H9 (cell line): ENCODE results near the gene CLIC6. TPM values are rescaled to one million over a fixed set of nuclear protein-coding genes. Genes with fewer than 3 reads are reported as not detected.

Source experiments
- DNase-seq: peaks from one replicate; pipeline ENCODE4 v3.0.0-alpha.2; 2017
- H2AFZ ChIP-seq: one replicate; pipeline ENCODE4 v1.6.1; 2013; ENCODE audit warnings: mild to moderate bottlenecking, low read length, control low read depth, moderate library complexity
- H2AK5ac ChIP-seq: 2 replicates; pipeline ENCODE4 v1.6.1; 2013; ENCODE audit warnings: low read length, control low read depth, mixed read lengths; ENCODE audit not compliant: insufficient read length
- H2BK120ac ChIP-seq: one replicate; pipeline ENCODE4 v1.6.1; 2013; ENCODE audit warnings: low read depth, mild to moderate bottlenecking, low read length, control low read depth, inconsistent platforms; ENCODE audit not compliant: poor library complexity, severe bottlenecking
- H2BK12ac ChIP-seq: 2 replicates; pipeline ENCODE4 v1.6.1; 2013; ENCODE audit warnings: low read length, control low read depth, mixed read lengths, low read depth; ENCODE audit not compliant: insufficient read length
- H2BK15ac ChIP-seq: 2 replicates; pipeline ENCODE4 v1.6.1; 2013; ENCODE audit warnings: low read depth, low read length, control low read depth
- H2BK20ac ChIP-seq: one replicate; pipeline ENCODE4 v1.6.1; 2013; ENCODE audit warnings: low read depth, mild to moderate bottlenecking, low read length, control low read depth, inconsistent platforms; ENCODE audit not compliant: poor library complexity, severe bottlenecking
- H2BK5ac ChIP-seq: 2 replicates; pipeline ENCODE4 v1.6.1; 2013; ENCODE audit warnings: low read length, control low read depth, mixed read lengths; ENCODE audit not compliant: insufficient read length
- H3K14ac ChIP-seq: 2 replicates; pipeline ENCODE4 v1.6.1; 2013; ENCODE audit warnings: low read length, control low read depth; ENCODE audit not compliant: insufficient read depth
- H3K18ac ChIP-seq: 2 replicates; pipeline ENCODE4 v1.6.1; 2013; ENCODE audit warnings: low read depth, mild to moderate bottlenecking, mixed read lengths, low read length, control low read depth; ENCODE audit not compliant: insufficient read length
- H3K23ac ChIP-seq: 2 replicates; pipeline ENCODE4 v1.6.1; 2013; ENCODE audit warnings: low read length, control low read depth, mixed read lengths, low read depth; ENCODE audit not compliant: insufficient read length
- H3K23me2 ChIP-seq: 2 replicates; pipeline ENCODE4 v1.6.1; 2013; ENCODE audit warnings: low read depth, mild to moderate bottlenecking, mixed read lengths, low read length, control low read depth; ENCODE audit not compliant: insufficient read length, poor library complexity, severe bottlenecking
- H3K27ac ChIP-seq: 2 replicates; pipeline ENCODE4 v1.5.1; 2013; ENCODE audit warnings: low read length, control low read depth, mixed read lengths, low read depth; ENCODE audit not compliant: insufficient read length
- H3K27me3 ChIP-seq: 2 replicates; pipeline ENCODE4 v1.6.1; 2013; ENCODE audit warnings: low read length, control low read depth, inconsistent platforms; ENCODE audit not compliant: insufficient read depth
- H3K4ac ChIP-seq: 2 replicates; pipeline ENCODE4 v1.6.1; 2013; ENCODE audit warnings: low read depth, mild to moderate bottlenecking, control low read depth, inconsistent platforms, low read length, moderate library complexity
- H3K4me1 ChIP-seq: 2 replicates; pipeline ENCODE4 v1.6.1; 2013; ENCODE audit warnings: low read length, control low read depth, inconsistent platforms; ENCODE audit not compliant: insufficient read depth
- H3K4me2 ChIP-seq: 2 replicates; pipeline ENCODE4 v1.6.1; 2013; ENCODE audit warnings: low read length, control low read depth, mixed read lengths; ENCODE audit not compliant: insufficient read length, insufficient read depth
- H3K56ac ChIP-seq: 2 replicates; pipeline ENCODE4 v1.6.1; 2013; ENCODE audit warnings: low read depth, mild to moderate bottlenecking, mixed read lengths, low read length, control low read depth; ENCODE audit not compliant: insufficient read length
- H3K79me1 ChIP-seq: 2 replicates; pipeline ENCODE4 v1.6.1; 2013; ENCODE audit warnings: low read depth, mild to moderate bottlenecking, moderate library complexity, low read length, control low read depth, inconsistent platforms; ENCODE audit not compliant: insufficient read depth, poor library complexity, severe bottlenecking
- H3K79me2 ChIP-seq: 2 replicates; pipeline ENCODE4 v1.6.1; 2013; ENCODE audit warnings: low read length, control low read depth, inconsistent platforms; ENCODE audit not compliant: insufficient read depth
- H3K9ac ChIP-seq: 2 replicates; pipeline ENCODE4 v1.6.1; 2013; ENCODE audit warnings: low read length, control low read depth, mixed read lengths; ENCODE audit not compliant: insufficient read length; ENCODE audit errors: extremely low read depth
- H3K9me3 ChIP-seq: one replicate; pipeline ENCODE4 v1.6.1; 2013; ENCODE audit warnings: low read depth, low read length, inconsistent platforms; ENCODE audit not compliant: control insufficient read depth
- H3T11ph ChIP-seq: one replicate; pipeline ENCODE4 v1.6.1; 2013; ENCODE audit warnings: mild to moderate bottlenecking, low read length, control low read depth, inconsistent platforms
- H4K20me1 ChIP-seq: one replicate; pipeline ENCODE4 v1.6.1; 2013; ENCODE audit not compliant: control insufficient read depth, insufficient read length, insufficient read depth
- H4K5ac ChIP-seq: 2 replicates; pipeline ENCODE4 v1.6.1; 2013; ENCODE audit warnings: low read depth, mild to moderate bottlenecking, mixed read lengths, low read length, control low read depth; ENCODE audit not compliant: insufficient read length
- H4K8ac ChIP-seq: replicated peaks from 2 replicates; pipeline ENCODE4 v1.6.1; 2013; ENCODE audit warnings: low read length, control low read depth, mixed read lengths, low read depth; ENCODE audit not compliant: insufficient read length
- H4K91ac ChIP-seq: 2 replicates; pipeline ENCODE4 v1.6.1; 2013; ENCODE audit warnings: low read depth, mild to moderate bottlenecking, moderate library complexity, mixed read lengths, low read length, control low read depth; ENCODE audit not compliant: insufficient read length
- H3K27ac Mint-ChIP-seq, 3 experiments: 2 replicates in 2 of 3; 3 replicates in 1 of 3; pipeline ENCODE4 v1.8.0; 2020 to 2021; ENCODE audit warnings: mixed read lengths in 3 of 3, mild to moderate bottlenecking in 1 of 3, moderate library complexity in 1 of 3
- H3K27me3 Mint-ChIP-seq: 2 replicates; pipeline ENCODE4 v1.8.0; 2021; ENCODE audit warnings: low read depth, mild to moderate bottlenecking, moderate library complexity, mixed read lengths
- H3K36me3 Mint-ChIP-seq, 3 experiments: 2 replicates in 2 of 3; 3 replicates in 1 of 3; pipeline ENCODE4 v1.8.0; 2020 to 2021; ENCODE audit warnings: low read depth in 3 of 3, mixed read lengths in 3 of 3; ENCODE audit not compliant: insufficient read depth in 1 of 3
- H3K4me1 Mint-ChIP-seq, 2 experiments: 2 replicates each; pipeline ENCODE4 v1.8.0; 2020; ENCODE audit warnings: mixed read lengths in 2 of 2
- H3K4me3 Mint-ChIP-seq, 2 experiments: 2 replicates in 1 of 2; 3 replicates in 1 of 2; pipeline ENCODE4 v1.8.0; 2020 to 2021; ENCODE audit warnings: mild to moderate bottlenecking in 2 of 2, mixed read lengths in 2 of 2, moderate library complexity in 1 of 2
- H3K9me3 Mint-ChIP-seq, 2 experiments: 2 replicates in 1 of 2; 3 replicates in 1 of 2; pipeline ENCODE4 v1.8.0; 2020; ENCODE audit warnings: mild to moderate bottlenecking in 2 of 2, mixed read lengths in 2 of 2, moderate library complexity in 1 of 2
- WGBS: extraction: QIAGEN DNeasy Blood & Tissue Kit; methylation state at CpG from one replicate; pipeline ENCODE4 v1.1.7; 2013; ENCODE audit warnings: missing lambda C conversion rate, low lambda C conversion rate, mixed read lengths; ENCODE audit not compliant: insufficient read length; ENCODE audit errors: extremely low coverage; 5-methylcytosine and 5-hydroxymethylcytosine counted together
- total RNA-seq: library from RNA; stranded (reverse); gene quantifications from 2 replicates; pipeline ENCODE4 v1.2.1, GENCODE V29; 2021
- TF ChIP-seq, protein P1 (sequence below): fragments of 200-600 bp; sonication (generic); conservative IDR thresholded peaks from 3 replicates; pipeline ENCODE4 v1.8.0; 2021; ENCODE audit warnings: antibody characterized with exemption, mild to moderate bottlenecking

The CLIC6 gene
- total RNA-seq, 1 experiment from 2014 or later, result 1.3 TPM

GRCh38 chr21:34670962-34671348 lies 2.2 kb downstream of the CLIC6 start:
- H4K8ac ChIP-seq, result no peak overlapping the region
- Mint-ChIP-seq H3K9me3 (no peaks in the 10 kb centered on the region; a peak in 1 of 5 replicates), H3K27ac (no peak overlapping the region), H3K4me1 (peaks cover 29 to 34% of the 10 kb centered on the region in 2 experiments), H3K36me3 (peaks cover 0 to 4% (median 0%) of the 10 kb centered on the region in 3 experiments; a peak in 1 of 7 replicates), H3K27me3 (peaks cover 69% of the 10 kb centered on the region), H3K4me3 (peak overlapping the region; percentile 47 to 86)
- no peak overlapping the region for H3T11ph ChIP-seq
- no peak overlapping the region for H4K5ac ChIP-seq
- no peak overlapping the region for H2BK12ac ChIP-seq
- WGBS, result no CpG with 5 or more reads among the region's 8 CpGs
- DNase-seq, result no peak
- TF ChIP-seq, protein P1, sequence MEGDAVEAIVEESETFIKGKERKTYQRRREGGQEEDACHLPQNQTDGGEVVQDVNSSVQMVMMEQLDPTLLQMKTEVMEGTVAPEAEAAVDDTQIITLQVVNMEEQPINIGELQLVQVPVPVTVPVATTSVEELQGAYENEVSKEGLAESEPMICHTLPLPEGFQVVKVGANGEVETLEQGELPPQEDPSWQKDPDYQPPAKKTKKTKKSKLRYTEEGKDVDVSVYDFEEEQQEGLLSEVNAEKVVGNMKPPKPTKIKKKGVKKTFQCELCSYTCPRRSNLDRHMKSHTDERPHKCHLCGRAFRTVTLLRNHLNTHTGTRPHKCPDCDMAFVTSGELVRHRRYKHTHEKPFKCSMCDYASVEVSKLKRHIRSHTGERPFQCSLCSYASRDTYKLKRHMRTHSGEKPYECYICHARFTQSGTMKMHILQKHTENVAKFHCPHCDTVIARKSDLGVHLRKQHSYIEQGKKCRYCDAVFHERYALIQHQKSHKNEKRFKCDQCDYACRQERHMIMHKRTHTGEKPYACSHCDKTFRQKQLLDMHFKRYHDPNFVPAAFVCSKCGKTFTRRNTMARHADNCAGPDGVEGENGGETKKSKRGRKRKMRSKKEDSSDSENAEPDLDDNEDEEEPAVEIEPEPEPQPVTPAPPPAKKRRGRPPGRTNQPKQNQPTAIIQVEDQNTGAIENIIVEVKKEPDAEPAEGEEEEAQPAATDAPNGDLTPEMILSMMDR, result peak; percentile 52
- no peaks in the 10 kb centered on the region for H3K79me2 ChIP-seq
- no peaks in the 10 kb centered on the region for H4K20me1 ChIP-seq
- no peak overlapping the region for H3K27ac ChIP-seq
- no peak overlapping the region for H3K14ac ChIP-seq
- no peak overlapping the region for H3K23ac ChIP-seq
- peaks cover 12% of the 10 kb centered on the region for H3K23me2 ChIP-seq
- no peak overlapping the region for H3K4ac ChIP-seq
- H3K9ac ChIP-seq, result no peak overlapping the region
- no peak overlapping the region for H2BK20ac ChIP-seq
- no peaks in the 10 kb centered on the region for H3K4me1 ChIP-seq
- H3K27me3 ChIP-seq, result peaks cover 11% of the 10 kb centered on the region; the same call in 1 of the 2 replicates
- H2BK120ac ChIP-seq, result no peak overlapping the region
- no peak overlapping the region for H3K18ac ChIP-seq
- H3K4me2 ChIP-seq, result peak overlapping the region; percentile 67
- H2AK5ac ChIP-seq, result no peak overlapping the region
- no peaks in the 10 kb centered on the region for H3K9me3 ChIP-seq
- H2BK15ac ChIP-seq, result no peak overlapping the region
- H3K79me1 ChIP-seq, result no peaks in the 10 kb centered on the region
- H3K56ac ChIP-seq, result no peak overlapping the region
- H2AFZ ChIP-seq, result no peak overlapping the region
- H2BK5ac ChIP-seq, result no peak overlapping the region
- H4K91ac ChIP-seq, result no peak overlapping the region
